ENCODE results near the gene ZSWIM1. TPM values are rescaled to one million over a fixed set of nuclear protein-coding genes. Genes with fewer than 3 reads are reported as not detected.

Gene ZSWIM1
- total and polyA plus RNA-seq, 2 of the 8 experiments (the other 6 are each of a cell fraction or from before 2014, with no cell fraction given): 14.1 to 15.6 TPM

DNA sequence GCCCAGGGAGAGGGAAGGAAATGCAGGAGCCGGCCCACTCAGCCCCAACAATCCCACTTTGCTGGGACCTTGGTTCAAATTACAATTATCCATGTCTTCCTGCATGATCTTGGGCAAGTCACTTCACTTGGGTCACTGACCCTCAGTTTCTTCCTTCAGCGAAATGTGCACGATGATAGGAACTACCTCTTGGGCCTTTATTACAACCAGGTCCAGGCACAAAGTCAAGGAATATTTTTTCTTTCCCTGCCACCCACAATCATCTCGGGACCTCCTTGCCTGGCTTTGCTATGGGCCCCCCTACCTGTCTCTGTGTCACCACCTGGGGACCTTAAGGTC lies 31.3 kb downstream of the ZSWIM1 start:
- TF ChIP-seq BRCA1 (IDR thresholded peaks at IDR 0.05; ENCODE audit: low read depth, low read length): no peak
- peak; percentile 93 for TF ChIP-seq KDM1A (IDR thresholded peaks at IDR 0.05; ENCODE audit: borderline replicate concordance, low read length)
- Histone ChIP-seq H3K9me3 (ENCODE audit: insufficient read depth in 2 of 2, low read depth in 1 of 2, low read length in 1 of 2) (no peaks in the 10 kb centered on the region), H2BK120ac (replicated peaks; ENCODE audit: low read depth, low read length) (no peak overlapping the region), H3K79me2 (ENCODE audit: control insufficient read depth in 1 of 2, insufficient read depth in 2 of 2, low read length in 2 of 2) (0 out of 4 replicates have a peak, but pooled peaks cover 0 to 3% of the 10 kb centered on the region in 2 experiments), H2AFZ (ENCODE audit: low read length) (0 out of 2 replicates have a peak overlapping the region, but pooled peaks have one; percentile 4), H4K8ac (ENCODE audit: extremely low read depth, insufficient read depth, low read length) (no peak overlapping the region), H3K79me1 (ENCODE audit: low read depth, low read length) (no peaks in the 10 kb centered on the region; the same call in 1 of the 2 replicates), H3K27ac (ENCODE audit: low read depth, low read length) (no peak overlapping the region), H2BK20ac (ENCODE audit: low read length) (0 out of 2 replicates have a peak overlapping the region, but pooled peaks have one; percentile 27), H2AK5ac (ENCODE audit: low read depth, low read length) (no peak overlapping the region), H3K4me2 (ENCODE audit: insufficient read depth in 1 of 2, low read depth in 2 of 2, low read length in 2 of 2) (peak overlapping the region; percentile 90 to 97), H2BK15ac (ENCODE audit: low read length) (peak overlapping the region; percentile 8; the same call in 1 of the 2 replicates), H2BK5ac (ENCODE audit: low read depth, low read length) (no peak overlapping the region), H3K23ac (ENCODE audit: insufficient read length) (no peak overlapping the region), H3K36me3 (ENCODE audit: control insufficient read depth in 2 of 4, insufficient read depth in 4 of 4, low read length in 3 of 4) (peaks cover 4 to 18% (median 12%) of the 10 kb centered on the region in 4 experiments; a peak in 6 of 8 replicates), H4K5ac (ENCODE audit: insufficient read length, low read depth, low read length) (no peak overlapping the region), H3K4me3 (ENCODE audit: extremely low read depth in 1 of 4, insufficient read depth in 2 of 4, low read depth in 3 of 4, low read length in 4 of 4) (peak overlapping the region; percentile 52 to 81 (median 70)), H2BK12ac (ENCODE audit: low read depth, low read length) (no peak overlapping the region), H3K4me1 (replicated peaks in 1 of 4; ENCODE audit: control insufficient read depth in 3 of 4, insufficient read depth in 4 of 4, low read length in 3 of 4) (peaks cover 0 to 2% (median 0%) of the 10 kb centered on the region in 4 experiments; a peak in 3 of 7 replicates), H4K91ac (replicated peaks; ENCODE audit: insufficient read length, low read length) (no peak overlapping the region), H3K14ac (ENCODE audit: insufficient read length) (no peak overlapping the region), H4K20me1 (replicated peaks in 1 of 2; ENCODE audit: control insufficient read depth in 1 of 2, insufficient read depth in 2 of 2, low read length in 2 of 2) (peaks cover 2 to 9% of the 10 kb centered on the region in 2 experiments), H3K27me3 (replicated peaks in 1 of 4; ENCODE audit: control insufficient read depth in 3 of 4, extremely low read depth in 1 of 4, insufficient read depth in 3 of 4, low read length in 3 of 4) (no peaks in the 10 kb centered on the region), H3K23me2 (ENCODE audit: low read depth, low read length) (peaks cover 11% of the 10 kb centered on the region; the same call in 1 of the 2 replicates), H3K56ac (replicated peaks; ENCODE audit: insufficient read length, low read depth, low read length) (no peak overlapping the region), H3K18ac (ENCODE audit: extremely low read depth, low read length) (no peak overlapping the region; the same call in 1 of the 2 replicates), H3K4ac (replicated peaks; ENCODE audit: insufficient read length, low read depth, low read length) (no peak overlapping the region), H3K9ac (replicated peaks in 1 of 4; ENCODE audit: extremely low read depth in 1 of 4, low read depth in 3 of 4, low read length in 3 of 4) (peak overlapping the region in 1 of 4 experiments; percentile 16; a peak in 1 of 7 replicates)
- ChIA-PET POLR2A (ENCODE audit: partially characterized antibody) (interaction anchor here (0.7 to 9.2 kb wide), 12 partner anchors 8 to 335 kb away, joined by 3 to 172 read pairs (median 17); partner anchors contain the start of genes CTSA, NEURL2, PCIF1 and ZSWIM1), CTCF (ENCODE audit: partially characterized antibody) (interaction anchor here (0.7 to 1.5 kb wide), 2 partner anchors 12 to 31 kb away, joined by 3 to 4 read pairs; partner anchors contain the start of gene ZSWIM1)
- FAIRE-seq: no peak
- no peak for DNase-seq (ENCODE audit: low read depth in 1 of 2, low spot score in 2 of 2)
- 27% methylated on average over 4 of the region's 4 CpGs; no CpG with 5 or more reads in 1 of the 2 experiments for WGBS, 2 experiments (ENCODE audit: extremely low coverage in 1 of 2, insufficient coverage in 1 of 2, insufficient read length in 1 of 2, insufficient replicate concordance in 2 of 2, low coverage in 1 of 2, low lambda C conversion rate in 2 of 2, missing lambda C conversion rate in 1 of 2)

Measured in H1 (cell line).